ENCODE data around the gene KCNF1.

The KCNF1 gene

DNA sequence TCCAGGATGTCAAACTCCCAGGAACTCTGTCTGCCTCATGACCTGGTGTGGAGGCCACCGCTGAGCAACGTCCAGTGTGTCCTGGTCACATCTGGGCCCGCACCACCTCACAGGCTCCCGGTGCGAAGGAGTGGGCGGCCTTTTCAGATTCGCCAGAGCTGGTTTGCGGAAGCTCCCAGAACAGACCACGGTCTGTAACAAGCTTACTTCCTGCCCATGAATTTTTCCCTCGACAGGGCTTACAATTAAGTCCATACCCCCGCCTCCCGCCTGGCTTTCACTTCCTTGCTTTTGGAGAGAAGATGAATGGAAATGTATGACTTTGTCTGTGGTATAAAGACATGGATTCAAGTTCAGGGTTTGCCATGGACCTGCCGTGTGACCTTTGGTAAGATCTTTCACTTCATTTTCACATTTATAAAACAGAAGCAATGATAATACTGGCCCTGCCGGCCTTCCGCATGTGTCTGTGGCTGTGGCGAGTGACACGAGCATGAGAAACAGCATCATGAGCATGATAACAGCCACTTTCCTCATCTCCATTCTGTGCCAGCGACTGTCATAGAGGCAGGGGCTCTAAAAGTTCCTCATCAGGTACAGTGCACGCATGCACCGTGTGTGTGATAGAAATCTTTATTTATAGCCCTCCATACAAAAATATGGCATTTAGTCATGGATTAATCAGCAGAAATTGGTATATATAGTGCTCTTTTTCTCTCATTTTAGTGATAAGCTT, 31.0 kb upstream of the KCNF1 start:
- no peak for DNase-seq

DNA sequence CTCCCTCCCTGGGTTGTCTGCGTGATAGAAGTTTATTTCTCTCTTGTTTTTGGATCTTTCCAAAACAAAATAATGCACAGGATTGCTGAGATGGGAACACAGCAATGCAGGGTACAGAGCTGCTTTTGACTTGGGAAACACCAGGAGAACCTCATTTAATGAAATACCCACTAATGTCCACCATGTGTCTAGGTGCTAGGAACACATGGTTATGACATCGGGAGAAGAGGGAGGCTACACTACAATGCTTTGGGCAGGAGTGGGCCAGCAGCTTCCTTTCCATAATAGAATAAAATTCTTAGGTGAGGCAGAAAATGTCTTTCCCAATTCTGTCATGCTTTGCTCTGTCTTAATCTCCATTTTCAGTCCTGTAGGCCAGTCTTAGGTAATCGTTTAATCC, 29.2 kb upstream of the KCNF1 start:
- DNase-seq = no peak

DNA sequence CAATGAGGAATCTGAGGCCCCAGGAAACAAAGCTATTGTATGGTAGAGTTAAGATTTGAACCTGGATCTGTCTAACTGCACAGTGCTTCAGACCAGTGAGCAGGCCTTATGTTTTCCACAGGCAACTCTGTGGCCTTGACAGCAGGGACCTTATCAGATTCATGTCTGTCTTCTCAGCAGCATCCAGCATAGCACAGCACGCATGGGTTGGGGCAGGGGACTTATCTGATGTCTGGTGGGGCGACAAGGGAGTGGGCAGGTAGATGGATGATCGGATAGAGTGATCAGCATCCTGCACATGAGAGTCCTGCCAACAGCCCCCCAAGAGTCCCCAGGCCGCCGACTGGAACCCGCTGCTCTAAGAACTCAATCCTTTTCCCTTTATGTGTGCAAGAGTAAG, 28.7 kb upstream of the KCNF1 start:
- DNase-seq = no peak

DNA sequence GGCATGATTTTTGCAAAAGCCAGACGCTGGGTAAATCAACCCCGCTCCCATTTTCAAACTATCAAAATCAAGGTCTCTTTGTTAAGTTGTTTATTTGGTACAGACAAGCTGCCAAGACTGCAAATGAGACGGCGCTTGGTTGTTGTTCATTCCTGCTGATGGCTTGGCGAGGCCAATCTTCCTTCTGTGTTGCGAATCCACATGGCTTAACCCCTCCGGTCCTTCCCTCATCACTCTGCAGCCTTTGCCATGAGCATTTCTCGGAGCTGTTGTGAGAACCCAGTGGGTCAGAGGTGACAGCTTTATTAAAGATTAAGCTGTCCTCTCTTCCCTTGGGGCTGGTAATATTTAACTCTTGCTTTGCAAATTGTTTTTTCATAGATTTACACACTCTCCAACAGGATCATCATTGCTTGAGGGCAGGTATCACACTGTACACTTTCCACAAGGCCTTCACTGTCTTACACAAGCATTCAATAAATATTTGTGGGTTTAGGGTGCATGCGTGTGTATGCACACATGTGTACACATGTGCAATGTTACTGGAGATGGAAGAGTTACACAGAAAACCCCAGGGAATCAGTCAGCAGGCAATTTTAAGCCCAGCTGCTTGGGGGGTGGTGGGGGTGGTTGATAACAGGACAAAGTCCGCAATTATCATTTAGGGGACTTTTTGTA, 27.8 kb upstream of the KCNF1 start:
- DNase-seq = no peak

DNA sequence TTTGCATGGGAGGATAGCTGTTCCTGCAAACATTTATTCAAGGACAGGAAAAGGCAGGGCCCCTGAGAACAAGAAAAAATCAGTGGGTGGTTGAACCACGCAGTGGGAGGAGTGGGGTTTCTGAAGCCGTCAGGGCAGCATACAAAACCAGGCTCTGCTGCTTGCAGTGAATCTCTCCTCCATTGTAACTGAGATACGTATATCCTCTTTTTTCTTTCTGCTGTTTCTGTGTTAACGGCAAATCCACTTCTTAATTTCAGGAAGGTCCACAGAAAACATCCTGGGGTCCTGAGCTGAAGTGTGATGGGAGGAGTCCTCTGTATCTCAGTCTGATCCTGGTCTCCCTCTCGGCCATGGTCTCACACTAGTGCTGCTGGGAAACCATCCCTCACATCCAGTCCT, 27.2 kb upstream of the KCNF1 start:
- no peak for DNase-seq

DNA sequence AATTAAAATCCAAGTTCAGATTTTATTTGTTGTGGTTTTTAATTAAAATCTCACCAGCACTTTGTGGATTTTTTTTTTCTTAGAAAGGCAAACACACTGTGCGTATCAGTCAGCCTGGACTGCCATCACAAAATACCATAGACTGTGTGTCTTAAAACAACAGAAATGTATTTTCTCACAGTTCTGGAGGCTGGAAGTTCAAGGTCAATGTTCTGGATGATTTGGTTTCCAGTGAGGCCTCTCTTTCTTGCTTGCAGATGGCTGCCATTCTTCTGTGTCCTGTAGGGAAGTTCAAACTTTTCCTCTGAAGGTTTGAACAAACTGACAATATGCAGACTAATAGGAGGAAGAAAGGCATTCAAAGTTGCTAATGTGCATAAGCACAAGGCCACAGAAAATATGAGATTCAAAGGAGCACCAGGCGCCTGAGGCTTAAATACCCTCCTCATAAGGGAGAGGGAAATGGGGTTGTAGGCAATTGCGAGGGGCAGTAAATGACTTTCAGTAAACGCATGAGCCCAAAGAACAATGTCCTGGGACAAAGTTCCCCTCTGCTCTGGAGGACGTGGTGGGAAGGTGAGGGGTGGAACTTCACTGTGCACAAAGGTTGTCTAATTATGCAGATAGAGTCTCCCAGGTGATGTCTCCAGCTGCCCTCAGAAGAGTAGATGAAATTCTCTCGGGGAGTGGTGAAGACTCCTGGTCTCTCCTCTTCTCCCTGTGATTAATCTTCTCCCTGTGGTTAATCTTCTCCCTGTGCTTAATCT, 26.5 kb upstream of the KCNF1 start:
- no peak for DNase-seq

DNA sequence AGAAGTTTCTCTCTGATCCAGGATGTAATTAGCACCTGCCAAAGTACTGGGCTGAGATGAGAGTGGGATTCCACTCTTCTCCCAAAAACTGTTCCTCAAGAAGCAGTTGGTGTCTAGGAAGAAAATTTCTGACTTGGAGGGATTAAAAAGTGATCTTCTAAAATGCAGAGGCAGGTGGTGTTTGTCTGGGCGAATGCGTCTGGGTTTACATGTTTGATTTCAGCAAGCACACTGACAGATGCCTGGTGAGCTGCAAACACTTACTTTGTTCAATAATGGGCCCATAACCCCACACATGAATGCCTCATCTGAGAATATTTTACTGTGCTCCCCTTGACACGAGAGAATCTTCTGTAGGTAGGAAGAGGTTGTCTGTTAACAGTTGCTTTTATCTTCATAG, 24.3 kb upstream of the KCNF1 start:
- peak; percentile 77 for DNase-seq

DNA sequence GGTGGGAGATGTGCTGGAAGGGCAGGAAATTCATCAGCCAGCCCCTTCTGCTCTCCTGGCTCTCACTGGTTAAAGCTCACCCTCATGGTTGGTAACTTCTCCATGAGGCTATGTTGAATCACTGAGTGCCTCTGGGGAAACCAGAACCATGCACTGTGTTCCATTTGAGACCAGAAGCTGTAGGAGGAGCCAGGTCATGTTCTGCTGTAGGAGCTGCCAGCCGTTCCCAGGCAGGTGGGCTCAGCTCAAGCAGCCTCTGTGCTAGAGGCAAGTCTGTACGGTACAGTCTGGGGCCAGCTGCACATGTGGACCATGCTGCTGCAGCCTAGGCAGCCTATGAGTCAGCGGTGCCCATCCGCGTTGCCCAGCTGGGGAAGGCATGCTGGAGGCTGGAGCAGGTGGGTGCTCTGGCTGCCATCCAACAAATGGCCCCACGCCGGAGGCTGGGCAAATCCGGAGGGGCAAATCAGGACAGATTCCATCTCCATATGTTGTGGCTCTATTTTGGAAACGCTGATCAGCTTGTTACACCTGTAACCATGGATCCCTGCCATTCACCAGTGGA, 22.0 kb upstream of the KCNF1 start:
- DNase-seq = peak; percentile 96

DNA sequence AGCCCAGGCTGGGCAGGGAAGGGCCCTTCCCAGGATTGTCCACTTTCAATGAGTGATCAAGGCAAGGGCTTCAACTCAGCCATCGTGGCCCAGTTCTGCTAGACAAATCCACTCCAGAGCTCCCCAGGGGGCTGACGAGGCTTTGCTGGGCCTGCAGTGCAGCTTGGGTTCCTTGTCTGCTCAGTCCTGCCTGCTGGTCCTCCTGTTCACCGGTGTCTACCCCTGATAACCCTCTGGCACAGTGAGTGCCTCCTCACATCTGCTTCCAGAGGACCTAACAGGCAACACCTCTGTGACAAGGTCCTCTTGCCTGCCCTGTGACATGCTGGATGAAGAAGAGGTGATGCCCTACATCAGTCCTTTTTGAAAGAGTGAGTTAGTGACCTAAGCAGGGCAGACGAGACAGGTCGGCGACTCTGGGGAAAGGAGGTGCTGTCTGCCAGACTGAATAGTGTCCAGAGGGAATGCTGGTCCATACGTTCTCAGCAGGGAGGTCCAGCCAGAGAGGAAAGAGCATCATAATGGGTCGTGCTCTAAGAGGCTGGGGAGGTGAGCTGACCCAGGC, 20.9 kb upstream of the KCNF1 start:
- DNase-seq = no peak

DNA sequence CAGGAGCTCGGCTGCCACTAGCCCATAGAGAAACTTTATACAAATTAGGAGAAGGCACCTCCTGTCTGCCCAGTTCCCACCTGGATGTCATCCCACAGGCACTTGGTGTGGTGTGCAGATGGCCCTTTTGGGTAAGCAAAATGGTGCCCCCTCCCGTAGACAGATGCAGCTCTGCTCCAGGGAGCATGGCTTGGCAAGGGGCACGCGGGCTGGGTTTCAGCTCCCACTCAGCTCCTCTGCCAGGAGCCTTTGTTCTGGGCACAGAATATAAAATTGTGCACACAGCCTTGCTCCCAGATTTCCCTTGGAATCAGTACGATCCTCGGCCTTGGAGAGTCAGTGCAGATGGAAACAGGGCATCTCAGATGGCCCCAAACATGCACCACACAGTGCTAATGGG, 20.3 kb upstream of the KCNF1 start:
- peak; percentile 36 for DNase-seq

DNA sequence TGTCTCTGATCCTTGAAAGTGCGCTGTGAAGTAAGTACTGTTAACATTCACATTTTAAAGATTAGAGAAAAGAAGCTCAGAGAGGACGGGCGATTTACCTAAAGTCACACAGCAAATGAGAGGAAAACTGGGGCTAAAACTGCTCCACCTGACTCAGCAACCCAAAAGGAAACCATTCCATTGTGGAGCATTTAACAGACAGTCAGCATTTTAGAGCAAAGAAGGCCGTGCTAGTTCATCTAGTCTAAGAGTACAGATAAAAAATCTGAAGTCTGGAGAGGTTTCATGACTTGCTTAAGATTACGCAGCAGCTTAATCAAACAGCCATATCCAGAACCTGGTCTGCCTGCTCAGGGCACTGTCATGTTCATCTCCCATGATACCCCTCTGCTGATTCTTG, 19.9 kb upstream of the KCNF1 start:
- DNase-seq = no peak

DNA sequence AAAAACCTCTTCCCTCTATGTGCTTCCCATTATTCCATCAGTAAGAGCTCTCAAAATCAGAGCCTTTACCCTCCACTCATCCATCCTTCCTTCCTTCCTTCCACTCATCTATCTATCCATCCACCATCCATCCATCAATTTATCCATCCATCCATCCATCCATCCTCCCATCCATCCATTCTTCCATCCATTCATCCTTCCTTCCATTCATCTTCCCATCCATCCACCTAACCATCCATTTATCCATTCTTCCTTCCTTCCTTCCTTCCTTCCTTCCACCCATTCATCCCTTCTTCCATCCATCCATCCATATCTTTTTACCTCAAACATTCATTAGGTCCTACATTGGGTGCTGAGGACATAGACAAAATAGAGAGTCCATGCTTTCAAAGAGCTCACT, 19.4 kb upstream of the KCNF1 start:
- no peak for DNase-seq

DNA sequence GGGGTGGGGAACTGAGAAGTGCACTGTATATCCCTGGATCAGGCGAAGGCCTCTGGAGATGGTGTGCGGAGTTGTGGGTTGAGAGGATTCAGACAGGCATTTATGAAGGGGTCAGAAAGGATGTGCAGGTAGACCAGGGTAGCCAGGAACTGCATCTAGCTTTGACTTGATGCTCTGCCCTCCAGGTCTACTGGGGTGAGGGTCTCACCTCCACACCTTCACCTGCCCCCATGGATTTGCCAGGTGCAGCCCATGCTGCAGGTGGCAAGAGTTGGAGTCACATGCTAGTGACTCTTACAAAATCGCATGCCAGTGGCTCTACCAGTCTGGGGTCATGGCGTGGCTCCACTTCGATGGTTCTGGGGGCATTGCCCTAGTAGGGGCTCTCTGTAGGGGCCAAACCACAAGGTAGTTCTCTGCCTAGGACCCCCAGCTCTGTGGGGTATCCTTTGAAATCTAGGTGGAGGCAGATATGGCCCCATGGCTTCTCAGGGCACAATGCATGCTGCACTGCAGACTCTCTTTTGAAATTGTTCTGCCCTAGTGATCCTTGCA, 18.9 kb upstream of the KCNF1 start:
- no peak for DNase-seq

DNA sequence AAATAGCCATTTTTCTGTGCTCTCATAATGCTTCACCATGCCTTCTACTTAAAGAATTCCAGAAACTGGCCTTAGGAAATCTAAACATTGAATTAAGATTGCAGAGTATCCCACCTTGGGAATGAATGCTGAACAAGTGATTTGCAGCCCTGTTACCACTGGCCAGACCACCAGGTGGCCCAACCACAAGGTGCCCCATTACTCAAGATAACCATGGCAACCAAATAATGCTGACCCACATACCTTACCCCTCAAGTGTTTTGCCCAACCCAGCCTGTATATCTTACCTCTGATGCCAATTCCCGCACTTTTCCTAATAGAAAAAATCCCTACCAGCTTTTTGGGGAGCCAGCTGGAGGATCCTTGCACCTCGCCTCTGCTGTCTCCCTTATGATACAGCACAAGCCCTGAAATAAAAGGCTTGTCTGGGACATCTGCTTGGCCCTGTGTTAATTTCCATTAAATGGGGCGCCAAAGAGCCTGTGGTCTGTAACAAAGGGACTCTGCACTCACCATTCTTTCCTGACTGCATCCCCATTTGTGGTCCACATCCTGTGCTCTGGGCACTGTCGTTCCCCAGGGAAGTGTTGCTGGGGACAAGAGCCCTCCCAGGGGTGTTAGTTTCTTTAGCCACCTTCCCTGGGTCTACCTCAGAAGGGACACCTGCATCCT, 17.3 kb upstream of the KCNF1 start:
- DNase-seq = no peak

DNA sequence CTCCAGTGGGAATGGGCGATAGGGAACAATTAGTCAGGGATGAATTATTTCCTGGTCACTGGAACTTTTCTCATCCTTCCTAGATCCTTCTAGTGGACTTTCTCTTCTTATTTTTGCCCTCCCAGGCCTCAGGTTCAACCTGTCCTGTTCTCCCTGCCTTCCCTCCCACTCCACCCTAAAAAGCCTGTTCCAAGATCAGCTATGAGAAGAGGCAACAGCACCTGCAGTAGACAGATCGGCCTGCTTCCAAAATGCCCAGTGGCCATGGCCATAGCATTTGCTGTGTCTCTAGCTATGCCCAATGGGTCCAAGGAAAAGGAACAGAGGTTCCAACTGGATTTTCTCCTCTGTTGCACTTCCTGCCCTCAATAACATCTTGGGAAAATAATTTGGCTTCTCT, 16.5 kb upstream of the KCNF1 start:
- DNase-seq = no peak

DNA sequence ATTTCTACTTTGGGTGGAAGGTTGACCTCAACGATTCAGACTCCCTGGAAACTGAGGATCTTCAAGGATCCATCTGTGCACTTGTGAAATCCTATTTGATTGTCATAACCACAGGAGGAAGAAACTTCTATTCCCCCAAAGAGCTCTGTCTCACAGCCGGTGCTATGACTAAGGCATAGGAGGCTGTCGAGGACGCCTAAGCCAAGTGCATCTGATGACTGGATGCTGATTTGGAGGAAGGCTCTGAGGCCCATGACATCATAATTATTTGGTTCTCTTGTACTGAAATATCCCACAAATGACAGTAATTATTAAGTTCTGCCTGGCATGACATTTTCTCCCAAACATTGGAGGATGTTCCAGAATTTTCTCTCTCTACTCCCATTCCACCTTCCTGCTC, 13.8 kb upstream of the KCNF1 start:
- DNase-seq = no peak

DNA sequence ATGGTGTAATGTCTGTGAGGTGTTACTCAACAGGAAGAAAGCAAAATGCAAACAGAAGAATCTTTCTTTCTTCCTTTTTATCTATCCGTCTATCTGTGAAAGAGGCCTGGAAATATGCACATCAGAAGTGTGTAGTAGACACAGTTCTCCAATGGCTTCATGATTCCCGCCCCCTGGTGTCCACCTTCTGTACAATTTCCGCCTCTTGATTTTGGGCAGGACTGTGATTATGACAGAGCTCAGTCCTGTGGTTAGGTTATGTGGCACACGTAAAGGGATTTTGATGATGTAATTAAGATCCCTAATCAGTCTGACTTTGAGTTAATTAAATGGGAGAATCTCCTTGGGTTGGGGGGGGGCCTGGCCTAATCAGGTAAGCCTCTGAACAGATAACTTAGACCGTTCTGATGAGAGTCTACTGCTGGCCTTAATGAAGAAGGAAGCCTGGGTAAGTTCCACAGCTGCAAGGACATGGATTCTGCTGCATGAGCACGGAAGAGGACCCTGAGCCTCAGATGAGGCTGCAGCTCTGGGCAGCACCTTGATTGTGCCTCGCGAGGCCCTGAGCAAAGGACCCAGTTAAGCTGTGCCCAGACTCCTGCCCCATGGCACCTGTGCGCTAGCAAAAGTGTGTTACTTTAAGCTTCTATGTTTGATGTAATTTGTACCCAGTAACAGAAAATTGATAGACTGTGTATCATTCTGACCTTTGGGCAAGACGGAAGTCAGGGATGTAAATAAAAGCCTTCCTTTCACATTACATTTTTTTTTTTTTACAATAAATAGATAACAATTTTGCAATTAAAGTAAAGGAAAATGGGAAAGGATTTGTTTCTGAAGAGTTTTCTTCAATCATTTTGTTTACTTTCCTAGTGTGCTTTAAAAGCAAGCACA, 11.3 kb upstream of the KCNF1 start:
- DNase-seq = no peak

DNA sequence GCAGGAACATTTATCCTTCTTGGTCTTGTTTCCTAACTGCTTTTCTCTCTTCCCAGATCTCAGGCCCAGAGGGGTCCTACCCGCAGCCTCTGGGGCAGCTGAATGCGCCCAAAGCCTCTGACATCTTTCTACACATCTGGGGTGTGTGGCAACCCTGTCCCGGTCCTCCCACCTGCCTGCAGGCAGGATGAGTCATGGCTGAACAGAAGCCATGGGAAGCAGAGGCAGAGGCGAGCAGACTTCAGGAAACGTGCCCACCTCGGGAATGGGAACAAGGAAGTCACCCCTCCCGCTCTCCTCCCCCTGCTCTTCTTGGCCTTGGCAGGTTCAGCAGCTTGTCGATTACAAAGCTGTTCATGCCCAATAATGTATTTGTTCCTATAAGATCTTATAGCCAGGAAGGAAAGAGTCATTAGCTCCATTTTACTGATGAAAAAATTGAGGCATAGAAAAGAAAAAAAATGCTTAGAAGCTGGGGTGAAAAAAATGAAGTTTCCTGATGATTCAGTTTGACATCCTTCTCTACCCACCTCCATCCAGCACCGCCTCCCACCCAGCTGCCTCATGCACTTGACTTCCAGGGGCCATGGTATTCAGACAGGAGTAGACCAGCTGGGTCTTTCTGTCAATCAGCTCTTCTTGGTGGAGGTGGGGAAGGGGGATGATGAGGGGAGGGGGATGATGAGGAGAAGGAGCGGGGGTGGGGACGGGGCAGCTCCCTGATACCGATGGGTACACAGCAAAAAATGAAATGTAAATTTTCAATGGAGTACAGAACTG, 10.4 kb upstream of the KCNF1 start:
- DNase-seq = no peak

DNA sequence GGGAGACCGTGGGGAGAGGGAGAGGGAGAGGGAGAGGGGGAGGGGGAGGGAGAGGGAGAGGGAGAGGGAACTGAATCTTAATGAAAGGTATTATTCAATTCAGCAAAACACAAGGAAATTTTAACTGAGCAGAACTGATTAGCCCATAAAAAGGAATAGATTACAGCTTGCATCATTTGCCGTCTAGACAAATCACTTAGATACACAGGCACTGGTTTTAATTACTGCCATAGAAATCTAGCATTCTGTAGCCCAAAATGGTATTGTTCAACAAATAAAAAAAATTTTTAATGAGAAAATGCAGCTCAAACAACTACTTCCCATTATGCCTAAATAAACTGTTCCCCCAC, 7.9 kb upstream of the KCNF1 start:
- no peak for DNase-seq

DNA sequence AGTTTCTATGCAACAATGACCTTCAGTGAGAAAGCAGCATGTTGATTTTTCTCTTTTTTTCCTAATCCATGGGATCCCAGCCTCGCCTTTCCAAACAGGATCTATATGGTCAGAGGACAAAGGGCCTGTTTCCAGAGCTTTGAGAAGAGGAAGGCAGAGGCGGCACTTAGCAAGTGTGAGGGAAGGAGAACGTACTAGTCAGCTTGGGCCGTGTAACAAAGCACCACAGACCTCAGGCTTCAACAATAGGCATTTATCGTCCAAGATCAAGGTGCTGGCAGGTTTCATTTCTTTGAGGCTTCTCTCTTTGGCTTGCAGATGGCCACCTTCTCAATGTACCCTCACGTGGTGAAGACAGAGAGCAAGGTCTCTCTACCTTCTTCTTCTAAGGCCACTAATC, 7.3 kb upstream of the KCNF1 start:
- DNase-seq = no peak

Measured in DMS 273 treated with DMSO at 0.1 percent for 48 hours (cell line).